Neural crest cell (in vitro differentiated cells): ENCODE measurements around the gene TUB. TPM values are rescaled to one million over a fixed set of nuclear protein-coding genes. Genes with fewer than 3 reads are reported as not detected.

Source experiments
- DNase-seq: peaks from one replicate; pipeline ENCODE4 v3.0.0; 2021; ENCODE audit warnings: low read depth, mixed read lengths, low spot score
- H3K27ac Mint-ChIP-seq: one replicate; pipeline ENCODE4 v1.8.0; 2021; ENCODE audit warnings: mild to moderate bottlenecking, mixed read lengths; ENCODE audit not compliant: unreplicated experiment
- H3K27me3 Mint-ChIP-seq: 2 replicates; pipeline ENCODE4 v1.8.0; 2021; ENCODE audit warnings: low read depth, mild to moderate bottlenecking, mixed read lengths
- H3K36me3 Mint-ChIP-seq: 2 replicates; pipeline ENCODE4 v1.8.0; 2021; ENCODE audit warnings: low read depth, mild to moderate bottlenecking, mixed read lengths
- H3K4me1 Mint-ChIP-seq: 2 replicates; pipeline ENCODE4 v1.8.0; 2021; ENCODE audit warnings: mixed read lengths
- H3K4me3 Mint-ChIP-seq: one replicate; pipeline ENCODE4 v1.8.0; 2021; ENCODE audit warnings: mild to moderate bottlenecking, mixed read lengths
- H3K9me3 Mint-ChIP-seq: 2 replicates; pipeline ENCODE4 v1.8.0; 2021; ENCODE audit warnings: mixed read lengths
- total RNA-seq: library from RNA; stranded (reverse); gene quantifications from 2 replicates; pipeline ENCODE4 v1.2.1, GENCODE V29; 2021
- TF ChIP-seq, protein P1 (sequence below): fragments of 200-600 bp; sonication (generic); conservative IDR thresholded peaks from 2 replicates; pipeline ENCODE4 v1.5.0; 2021; ENCODE audit warnings: antibody characterized with exemption, mild to moderate bottlenecking

Gene TUB
- total RNA-seq, 1 donor from 2014 or later = 23.7 TPM

DNA sequence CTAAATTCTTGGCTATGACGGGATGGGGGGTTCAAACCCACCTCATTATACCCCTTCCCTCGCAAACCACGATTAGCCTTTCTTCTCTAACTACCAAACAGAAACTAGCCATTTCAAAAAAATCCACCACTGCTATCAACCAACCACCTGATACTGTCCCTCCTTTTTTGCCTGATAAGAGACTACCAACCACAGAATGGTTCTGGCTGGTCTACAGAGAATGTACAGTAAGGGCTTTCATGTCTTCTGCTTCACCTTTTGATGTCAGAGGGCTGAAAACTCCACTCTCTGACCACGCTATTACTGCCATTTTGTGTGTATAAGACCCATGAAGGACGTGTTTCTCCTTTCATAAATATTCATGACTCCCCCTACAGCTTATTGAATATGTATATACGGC is 68.7 kb downstream of the TUB start:
- Mint-ChIP-seq H3K4me1 (no peaks in the 10 kb centered on the region), H3K4me3 (no peak overlapping the region), H3K27me3 (peaks cover 6% of the 10 kb centered on the region), H3K36me3 (no peaks in the 10 kb centered on the region), H3K9me3 (peaks cover 4% of the 10 kb centered on the region), H3K27ac (no peak overlapping the region)
- no peak for DNase-seq
- TF ChIP-seq, protein P1, sequence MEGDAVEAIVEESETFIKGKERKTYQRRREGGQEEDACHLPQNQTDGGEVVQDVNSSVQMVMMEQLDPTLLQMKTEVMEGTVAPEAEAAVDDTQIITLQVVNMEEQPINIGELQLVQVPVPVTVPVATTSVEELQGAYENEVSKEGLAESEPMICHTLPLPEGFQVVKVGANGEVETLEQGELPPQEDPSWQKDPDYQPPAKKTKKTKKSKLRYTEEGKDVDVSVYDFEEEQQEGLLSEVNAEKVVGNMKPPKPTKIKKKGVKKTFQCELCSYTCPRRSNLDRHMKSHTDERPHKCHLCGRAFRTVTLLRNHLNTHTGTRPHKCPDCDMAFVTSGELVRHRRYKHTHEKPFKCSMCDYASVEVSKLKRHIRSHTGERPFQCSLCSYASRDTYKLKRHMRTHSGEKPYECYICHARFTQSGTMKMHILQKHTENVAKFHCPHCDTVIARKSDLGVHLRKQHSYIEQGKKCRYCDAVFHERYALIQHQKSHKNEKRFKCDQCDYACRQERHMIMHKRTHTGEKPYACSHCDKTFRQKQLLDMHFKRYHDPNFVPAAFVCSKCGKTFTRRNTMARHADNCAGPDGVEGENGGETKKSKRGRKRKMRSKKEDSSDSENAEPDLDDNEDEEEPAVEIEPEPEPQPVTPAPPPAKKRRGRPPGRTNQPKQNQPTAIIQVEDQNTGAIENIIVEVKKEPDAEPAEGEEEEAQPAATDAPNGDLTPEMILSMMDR = no peak

Other genes starting within 250 kb of the TUB start
- not detected in 2 replicates for gene OR10A6, start 149.9 kb upstream of the TUB start, total RNA-seq
- not detected in 2 replicates for gene OR10A3, start 139.5 kb upstream of the TUB start, total RNA-seq
- gene NLRP10, start 115.8 kb upstream of the TUB start, total RNA-seq = not detected in 2 replicates
- 317 and 324 TPM in 2 replicates for gene EIF3F, start 93.9 kb upstream of the TUB start, total RNA-seq
- 8.9 and 9.1 TPM in 2 replicates for gene RIC3, start 87.8 kb downstream of the TUB start, total RNA-seq
- gene LMO1, start 182.7 kb downstream of the TUB start, total RNA-seq = 1.5 and 1.8 TPM in 2 replicates